Measurements from ENCODE around the gene LYRM2.

Gene LYRM2

GRCh38 chr6:89542081-89542857 lies 96.3 kb downstream of the LYRM2 start:
- TF ChIP-seq POLR2A (IDR thresholded peaks at IDR 0.05; ENCODE audit: low read length): no peak
- no peak for TF ChIP-seq GATA1 (IDR thresholded peaks at IDR 0.05; ENCODE audit: low read depth, low read length)
- DNase-seq: no peak

DNA sequence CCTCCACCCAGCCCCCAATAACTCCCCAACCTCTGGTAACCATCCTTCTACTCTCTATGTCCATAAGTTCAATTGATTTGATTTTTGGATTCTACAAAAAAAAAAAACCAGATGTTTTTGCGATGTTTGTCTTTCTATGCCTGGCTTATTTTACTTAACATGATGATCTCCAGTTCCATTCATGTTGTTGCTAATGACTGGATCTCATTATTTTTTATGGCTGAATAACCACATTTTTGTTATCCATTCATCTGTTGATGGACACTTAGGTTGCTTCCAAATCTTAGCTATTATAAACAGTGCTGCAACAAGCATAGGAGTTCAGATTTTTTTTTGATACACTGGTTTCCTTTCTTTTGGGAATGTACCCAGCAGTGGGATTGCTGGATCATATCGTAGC lies 98.8 kb downstream of the LYRM2 start:
- no peak for TF ChIP-seq POLR2A (IDR thresholded peaks at IDR 0.05; ENCODE audit: low read length)
- TF ChIP-seq GATA1 (IDR thresholded peaks at IDR 0.05; ENCODE audit: low read depth, low read length): no peak
- DNase-seq: no peak

DNA sequence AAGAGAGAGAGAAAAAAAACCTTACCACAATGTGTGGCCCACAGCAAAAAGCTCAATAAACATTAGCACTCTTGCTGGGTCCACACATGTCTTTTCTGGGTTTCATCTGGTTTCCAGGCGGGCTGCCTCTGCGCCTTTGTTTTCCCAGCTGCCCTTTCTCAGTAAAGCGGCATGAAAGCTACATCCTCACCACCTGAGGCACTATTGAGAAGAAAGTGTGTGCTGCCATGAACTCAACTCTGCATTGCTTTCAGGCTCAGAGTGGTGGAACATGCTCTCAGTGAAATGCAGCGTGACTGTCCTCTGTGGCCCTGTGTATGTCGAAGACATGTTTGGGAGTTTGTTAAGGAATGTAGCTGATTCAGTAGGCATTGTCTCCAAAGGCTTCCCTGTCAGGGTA lies 102.3 kb downstream of the LYRM2 start:
- DNase-seq: no peak
- TF ChIP-seq POLR2A (IDR thresholded peaks at IDR 0.05; ENCODE audit: low read length) (no peak), GATA1 (IDR thresholded peaks at IDR 0.05; ENCODE audit: low read depth, low read length) (no peak)

DNA sequence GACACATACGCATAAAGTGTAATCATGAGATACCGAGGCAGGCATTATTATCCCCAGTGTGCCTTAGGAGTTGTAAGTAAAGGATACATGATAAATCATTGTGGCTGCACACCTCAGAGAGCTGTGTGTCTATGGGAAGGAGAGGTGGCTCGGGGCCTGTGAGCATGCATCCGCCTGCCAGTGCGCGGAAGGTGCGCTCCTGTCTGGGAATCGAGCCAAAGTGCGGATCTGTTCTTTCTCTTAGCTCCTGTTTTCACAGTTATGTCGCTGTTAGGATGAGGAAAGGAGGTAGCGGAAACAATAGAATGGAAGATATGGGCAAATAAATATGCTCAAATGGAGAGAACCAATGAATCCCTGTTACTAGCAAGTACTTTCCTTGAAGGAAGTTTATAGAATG lies 107.6 kb downstream of the LYRM2 start:
- no peak for DNase-seq
- TF ChIP-seq GATA1 (IDR thresholded peaks at IDR 0.05; ENCODE audit: low read depth, low read length) (no peak), POLR2A (IDR thresholded peaks at IDR 0.05; ENCODE audit: low read length) (no peak)

- no peak for DNase-seq
- no peak for TF ChIP-seq GATA1 (IDR thresholded peaks at IDR 0.05; ENCODE audit: low read depth, low read length)
- no peak for TF ChIP-seq POLR2A (IDR thresholded peaks at IDR 0.05; ENCODE audit: low read length)
These were observed 109.7 kb downstream of the LYRM2 start for GRCh38 chr6:89528866-89529265.

DNA sequence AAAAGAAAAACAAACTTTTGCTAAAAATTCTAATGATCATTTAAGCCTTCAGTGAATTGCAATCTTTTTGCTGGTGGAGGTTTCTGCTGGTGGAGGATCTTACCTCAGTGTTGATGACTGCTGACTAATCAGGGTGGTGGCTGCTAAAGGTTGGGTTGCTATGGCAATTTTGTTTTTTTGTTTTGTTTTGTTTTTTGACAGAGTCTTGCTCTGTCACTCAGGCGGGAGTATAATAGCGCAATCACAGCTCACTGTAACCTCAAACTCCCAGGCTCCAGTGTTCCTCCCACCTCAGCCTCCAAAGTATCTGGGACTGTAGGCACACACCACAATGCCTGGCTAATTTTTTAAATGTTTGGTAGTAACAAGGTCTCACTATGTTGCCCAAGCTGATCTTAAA lies 110.9 kb downstream of the LYRM2 start:
- peak in 1 of 2 experiments; percentile 9 for DNase-seq
- TF ChIP-seq GATA1 (IDR thresholded peaks at IDR 0.05; ENCODE audit: low read depth, low read length) (no peak), POLR2A (IDR thresholded peaks at IDR 0.05; ENCODE audit: low read length) (no peak)

- TF ChIP-seq GATA1 (IDR thresholded peaks at IDR 0.05; ENCODE audit: low read depth, low read length) (no peak), POLR2A (IDR thresholded peaks at IDR 0.05; ENCODE audit: low read length) (no peak)
These were observed 112.0 kb downstream of the LYRM2 start for GRCh38 chr6:89526563-89526869.

GRCh38 chr6:89525786-89526562 lies 112.6 kb downstream of the LYRM2 start:
- DNase-seq: no peak
- TF ChIP-seq POLR2A (IDR thresholded peaks at IDR 0.05; ENCODE audit: low read length) (no peak), GATA1 (IDR thresholded peaks at IDR 0.05; ENCODE audit: low read depth, low read length) (no peak)

More at GRCh38 chr6:89526563-89526869, 112.0 kb downstream of the LYRM2 start:
- no peak for DNase-seq

DNA sequence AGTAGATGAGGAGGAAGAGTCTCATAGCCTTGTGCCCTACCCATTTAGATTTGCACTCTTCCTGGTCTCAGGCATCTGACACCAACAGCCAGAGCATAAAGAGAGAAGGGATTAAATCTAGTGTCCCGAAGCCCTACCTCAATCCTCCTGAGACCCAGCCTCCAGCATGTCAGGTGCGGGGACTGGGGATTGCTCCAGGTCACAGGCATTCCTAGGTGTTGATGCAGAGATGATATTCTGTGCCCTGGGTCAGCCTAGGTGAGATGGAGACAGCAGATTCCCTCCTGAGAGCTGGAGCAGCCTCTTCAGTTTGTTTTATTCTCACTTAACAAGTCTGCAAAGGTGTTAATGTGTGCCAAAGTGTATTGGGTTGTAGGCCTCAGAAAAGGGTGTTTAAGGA lies 115.8 kb downstream of the LYRM2 start:
- no peak for TF ChIP-seq GATA1 (IDR thresholded peaks at IDR 0.05; ENCODE audit: low read depth, low read length)
- TF ChIP-seq POLR2A (IDR thresholded peaks at IDR 0.05; ENCODE audit: low read length): no peak
- no peak for DNase-seq

GRCh38 chr6:89520736-89521135 lies 117.8 kb downstream of the LYRM2 start:
- no peak for TF ChIP-seq POLR2A (IDR thresholded peaks at IDR 0.05; ENCODE audit: low read length)
- no peak for TF ChIP-seq GATA1 (IDR thresholded peaks at IDR 0.05; ENCODE audit: low read depth, low read length)
- DNase-seq: no peak

DNA sequence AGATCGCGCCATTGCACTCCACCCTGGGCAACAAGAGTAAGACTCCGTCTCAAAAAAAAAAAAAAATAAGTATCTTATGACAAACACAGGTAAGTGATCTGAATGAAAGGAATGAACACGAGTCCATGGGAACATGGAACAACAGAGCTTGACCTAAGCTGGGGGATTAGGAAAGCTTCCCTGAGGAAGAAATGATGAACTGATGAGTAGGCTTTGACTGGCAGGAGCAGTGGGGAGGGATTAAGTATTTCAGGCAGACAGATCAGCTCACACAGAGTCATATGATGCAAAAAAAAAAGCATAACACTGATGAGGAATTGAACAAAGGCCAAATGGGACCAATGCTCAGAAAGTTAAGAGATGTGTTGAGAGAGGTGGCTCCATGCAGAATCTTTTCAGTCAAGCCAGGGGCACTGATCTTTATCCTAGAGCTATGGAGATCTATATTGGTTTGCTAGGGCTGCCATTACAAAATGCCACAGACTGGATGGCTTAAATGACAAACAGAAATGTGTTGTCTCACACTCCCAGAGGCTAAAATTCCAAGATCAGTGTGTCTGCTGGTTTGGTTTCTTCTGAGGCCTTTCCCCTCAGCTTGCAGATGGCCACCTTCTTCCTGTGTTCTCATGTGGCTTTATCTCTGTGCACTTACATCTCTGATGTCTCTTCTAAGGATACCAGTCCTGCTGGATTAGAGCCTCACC lies 120.0 kb downstream of the LYRM2 start:
- TF ChIP-seq POLR2A (IDR thresholded peaks at IDR 0.05; ENCODE audit: low read length): no peak
- no peak for TF ChIP-seq GATA1 (IDR thresholded peaks at IDR 0.05; ENCODE audit: low read depth, low read length)

More for the DNA sequence above, 120.0 kb downstream of the LYRM2 start:
- DNase-seq: no peak

Data from erythroblast (primary cell).